SK-N-MC (cell line): Measurements from ENCODE around the gene AKAP6.

Source experiments
- EZH2 ChIP-seq: fragments of 200-600 bp; sonication (generic); IDR thresholded peaks from one replicate; pipeline ENCODE4 v1.6.1; 2017; ENCODE audit warnings: antibody characterized with exemption
- POLR2AphosphoS5 ChIP-seq: IDR thresholded peaks from 2 replicates; pipeline ENCODE4 v1.6.1; 2012; ENCODE audit warnings: mild to moderate bottlenecking, low read depth, low read length, borderline replicate concordance

DNA sequence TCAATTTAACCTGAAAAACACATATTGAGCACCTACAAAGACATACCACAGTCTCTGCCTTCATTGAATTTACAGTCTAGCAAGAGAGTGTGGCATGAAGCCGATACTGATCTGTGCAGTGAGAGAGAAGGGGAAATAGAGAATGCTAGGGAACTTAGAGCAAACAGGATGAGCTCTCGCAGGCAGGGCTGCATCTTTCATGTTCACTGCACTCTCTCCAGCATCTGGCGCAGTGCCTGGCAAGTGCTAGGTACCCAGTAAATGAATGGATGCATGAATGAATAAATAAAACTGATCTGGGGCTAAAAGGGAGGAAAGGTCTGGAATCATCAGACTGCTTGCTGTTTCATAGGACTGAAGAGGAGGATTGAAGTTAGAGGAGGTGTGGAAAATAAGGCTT is 353.1 kb downstream of the AKAP6 start:
- TF ChIP-seq POLR2AphosphoS5 = no peak
- TF ChIP-seq EZH2 = no peak
